Stimulated activated CD8-positive, alpha-beta memory T cell treated with anti-CD3 and anti-CD28 coated beads, Interleukin-4, amount 100 ng/mL, for 4 hours (primary cell): Measurements from ENCODE around the gene FEV.
"Not testable (repeated sequence)": the region's sequence is repeated elsewhere in the genome, so short reads cannot be mapped to it uniquely, and the experiment has no call there.

Experiments
- DNase-seq, 2 donors: peaks; one replicate each; pipeline ENCODE4 v3.0.0-alpha.2; 2020; ENCODE audit warnings: low read depth in 2 of 2, low spot score in 1 of 2

Gene FEV

DNA sequence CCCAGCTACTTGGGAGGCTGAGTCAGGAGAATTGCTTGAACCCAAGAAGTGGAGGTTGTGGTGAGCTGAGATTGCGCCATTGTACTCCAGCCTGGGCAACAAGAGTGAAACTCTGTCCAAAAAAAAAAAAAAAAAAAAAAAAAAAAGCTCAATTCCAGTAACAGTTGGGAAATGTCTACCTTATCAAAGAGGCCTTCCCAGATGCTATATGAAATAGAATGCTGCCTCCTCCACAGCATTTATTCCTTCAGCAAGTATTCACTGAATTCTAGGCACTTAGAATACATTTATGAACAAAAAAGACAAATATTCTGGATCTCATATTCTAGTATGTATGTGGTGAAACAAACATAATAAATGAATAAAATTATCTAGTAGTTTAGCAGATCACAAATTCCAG lies 38.4 kb downstream of the FEV start:
- DNase-seq, result no peak

DNA sequence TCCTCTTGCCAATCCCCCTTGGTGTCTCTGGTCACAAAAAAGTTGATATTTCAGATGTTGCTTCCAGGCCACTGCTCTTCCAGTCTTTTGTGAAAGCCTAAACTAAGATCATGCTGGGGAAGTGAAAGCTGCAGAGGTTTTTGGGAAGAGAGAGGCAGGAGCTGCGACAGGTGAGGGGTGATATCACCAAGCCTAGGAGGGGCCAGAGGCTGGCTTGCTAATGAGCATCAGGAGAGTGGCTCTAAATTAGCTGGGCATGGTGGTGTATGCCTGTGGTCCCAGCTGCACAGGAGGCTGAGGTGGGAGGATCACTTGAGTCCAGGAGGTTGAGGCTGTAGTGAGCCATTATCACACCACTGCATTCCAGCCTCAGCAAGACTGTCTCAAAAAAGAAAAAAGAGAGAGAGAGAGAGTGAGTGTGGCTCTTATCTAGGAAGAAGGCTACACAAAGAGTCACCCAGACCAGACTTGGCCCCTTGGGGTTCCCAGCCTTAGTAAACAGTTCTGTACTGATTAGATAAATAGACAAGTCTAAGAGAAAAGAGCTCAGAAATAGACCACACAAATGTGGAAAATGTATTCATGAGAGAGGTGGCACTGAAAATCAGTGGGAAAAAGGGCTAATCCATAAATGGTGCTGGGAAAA lies 40.1 kb downstream of the FEV start:
- no peak for DNase-seq

DNA sequence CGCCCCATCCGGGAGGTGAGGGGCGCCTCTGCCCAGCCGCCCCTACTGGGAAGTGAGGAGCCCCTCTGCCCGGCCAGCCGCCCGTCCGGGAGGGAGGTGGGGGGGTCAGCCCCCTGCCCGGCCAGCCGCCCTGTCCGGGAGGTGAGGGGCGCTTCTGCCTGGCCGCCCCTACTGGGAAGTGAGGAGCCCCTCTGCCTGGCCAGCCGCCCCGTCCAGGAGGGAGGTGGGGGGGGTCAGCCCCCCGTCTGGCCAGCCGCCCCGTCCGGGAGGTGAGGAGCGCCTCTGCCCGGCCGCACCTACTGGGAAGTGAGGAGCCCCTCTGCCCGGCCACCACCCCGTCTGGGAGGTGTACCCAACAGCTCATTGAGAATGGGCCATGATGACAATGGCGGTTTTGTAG lies 53.2 kb downstream of the FEV start:
- DNase-seq, result not testable (repeated sequence)
